GM21737 (cell line): ENCODE results near the gene KCNH2.
A peak's percentile ranks its signal among the peaks of the same experiment; 100 is the strongest.
"Not testable (repeated sequence)": the region's sequence is repeated elsewhere in the genome, so short reads cannot be mapped to it uniquely, and the experiment has no call there.

Source experiments
- ATAC-seq: cut with Tn5 transposase; IDR thresholded peaks from one replicate; pipeline ENCODE4 v1.9.1; 2021; ENCODE audit warnings: mild to moderate bottlenecking, moderate library complexity; ENCODE audit not compliant: unreplicated experiment

The KCNH2 gene, protein sequence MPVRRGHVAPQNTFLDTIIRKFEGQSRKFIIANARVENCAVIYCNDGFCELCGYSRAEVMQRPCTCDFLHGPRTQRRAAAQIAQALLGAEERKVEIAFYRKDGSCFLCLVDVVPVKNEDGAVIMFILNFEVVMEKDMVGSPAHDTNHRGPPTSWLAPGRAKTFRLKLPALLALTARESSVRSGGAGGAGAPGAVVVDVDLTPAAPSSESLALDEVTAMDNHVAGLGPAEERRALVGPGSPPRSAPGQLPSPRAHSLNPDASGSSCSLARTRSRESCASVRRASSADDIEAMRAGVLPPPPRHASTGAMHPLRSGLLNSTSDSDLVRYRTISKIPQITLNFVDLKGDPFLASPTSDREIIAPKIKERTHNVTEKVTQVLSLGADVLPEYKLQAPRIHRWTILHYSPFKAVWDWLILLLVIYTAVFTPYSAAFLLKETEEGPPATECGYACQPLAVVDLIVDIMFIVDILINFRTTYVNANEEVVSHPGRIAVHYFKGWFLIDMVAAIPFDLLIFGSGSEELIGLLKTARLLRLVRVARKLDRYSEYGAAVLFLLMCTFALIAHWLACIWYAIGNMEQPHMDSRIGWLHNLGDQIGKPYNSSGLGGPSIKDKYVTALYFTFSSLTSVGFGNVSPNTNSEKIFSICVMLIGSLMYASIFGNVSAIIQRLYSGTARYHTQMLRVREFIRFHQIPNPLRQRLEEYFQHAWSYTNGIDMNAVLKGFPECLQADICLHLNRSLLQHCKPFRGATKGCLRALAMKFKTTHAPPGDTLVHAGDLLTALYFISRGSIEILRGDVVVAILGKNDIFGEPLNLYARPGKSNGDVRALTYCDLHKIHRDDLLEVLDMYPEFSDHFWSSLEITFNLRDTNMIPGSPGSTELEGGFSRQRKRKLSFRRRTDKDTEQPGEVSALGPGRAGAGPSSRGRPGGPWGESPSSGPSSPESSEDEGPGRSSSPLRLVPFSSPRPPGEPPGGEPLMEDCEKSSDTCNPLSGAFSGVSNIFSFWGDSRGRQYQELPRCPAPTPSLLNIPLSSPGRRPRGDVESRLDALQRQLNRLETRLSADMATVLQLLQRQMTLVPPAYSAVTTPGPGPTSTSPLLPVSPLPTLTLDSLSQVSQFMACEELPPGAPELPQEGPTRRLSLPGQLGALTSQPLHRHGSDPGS

DNA sequence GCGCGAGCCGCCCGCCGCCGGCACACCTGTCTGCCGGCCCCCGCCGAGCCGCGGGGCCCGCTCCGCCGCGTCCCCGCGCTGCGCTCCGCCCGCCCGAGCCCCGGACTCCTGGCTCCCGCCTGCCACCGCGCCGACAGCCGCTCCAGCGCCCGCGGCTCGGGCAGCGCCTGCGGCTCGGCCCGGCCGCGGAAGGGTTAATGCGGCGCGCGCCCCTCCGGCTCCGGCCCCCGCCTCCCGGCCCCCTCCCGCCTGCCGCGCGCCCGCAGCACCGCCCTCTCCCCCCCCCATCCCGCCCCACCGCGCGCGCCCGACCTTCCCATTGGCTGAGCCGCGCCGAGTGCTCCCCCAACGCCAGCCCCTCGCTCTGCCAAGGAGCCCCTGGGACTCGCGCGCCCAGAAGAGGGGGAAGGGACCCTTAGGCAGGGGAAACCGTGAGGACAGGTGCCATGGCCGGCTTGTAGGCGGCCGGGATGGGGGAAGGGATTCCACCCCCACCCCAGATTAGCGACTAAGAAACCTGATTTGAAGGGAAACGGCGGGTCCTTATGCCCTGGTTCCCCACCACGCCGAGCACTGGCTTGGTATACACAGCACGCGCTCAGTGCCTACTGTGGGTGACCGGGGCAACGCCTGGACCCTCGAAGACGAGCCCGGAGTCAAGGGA lies at the start of gene KCNH2:
KCNH2 (minus strand) TSS at position 196 of the 664 bp plus-strand sequence. CDS start 408 bp downstream, outside the sequence.
- ATAC-seq: no peak

DNA sequence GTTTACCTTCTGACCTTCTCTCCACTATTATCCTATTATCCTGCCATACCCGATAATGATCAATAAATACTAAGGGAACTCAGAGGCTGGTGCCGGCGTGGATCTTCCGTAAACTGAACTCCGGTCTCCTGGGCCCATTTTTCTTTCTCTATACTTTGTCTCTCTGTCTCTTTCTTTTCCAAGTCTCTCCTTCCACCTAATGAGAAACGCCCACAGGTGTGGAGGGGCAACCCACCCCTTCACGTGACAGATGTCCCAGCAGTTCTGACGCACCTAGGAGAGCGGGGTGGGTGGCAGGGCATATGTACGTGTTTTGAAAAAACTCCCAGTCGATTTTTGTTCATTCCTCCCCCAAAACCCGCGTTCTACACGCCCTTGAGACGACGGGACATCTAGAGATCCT lies 49.6 kb upstream of the KCNH2 start:
- not testable (repeated sequence) for ATAC-seq

DNA sequence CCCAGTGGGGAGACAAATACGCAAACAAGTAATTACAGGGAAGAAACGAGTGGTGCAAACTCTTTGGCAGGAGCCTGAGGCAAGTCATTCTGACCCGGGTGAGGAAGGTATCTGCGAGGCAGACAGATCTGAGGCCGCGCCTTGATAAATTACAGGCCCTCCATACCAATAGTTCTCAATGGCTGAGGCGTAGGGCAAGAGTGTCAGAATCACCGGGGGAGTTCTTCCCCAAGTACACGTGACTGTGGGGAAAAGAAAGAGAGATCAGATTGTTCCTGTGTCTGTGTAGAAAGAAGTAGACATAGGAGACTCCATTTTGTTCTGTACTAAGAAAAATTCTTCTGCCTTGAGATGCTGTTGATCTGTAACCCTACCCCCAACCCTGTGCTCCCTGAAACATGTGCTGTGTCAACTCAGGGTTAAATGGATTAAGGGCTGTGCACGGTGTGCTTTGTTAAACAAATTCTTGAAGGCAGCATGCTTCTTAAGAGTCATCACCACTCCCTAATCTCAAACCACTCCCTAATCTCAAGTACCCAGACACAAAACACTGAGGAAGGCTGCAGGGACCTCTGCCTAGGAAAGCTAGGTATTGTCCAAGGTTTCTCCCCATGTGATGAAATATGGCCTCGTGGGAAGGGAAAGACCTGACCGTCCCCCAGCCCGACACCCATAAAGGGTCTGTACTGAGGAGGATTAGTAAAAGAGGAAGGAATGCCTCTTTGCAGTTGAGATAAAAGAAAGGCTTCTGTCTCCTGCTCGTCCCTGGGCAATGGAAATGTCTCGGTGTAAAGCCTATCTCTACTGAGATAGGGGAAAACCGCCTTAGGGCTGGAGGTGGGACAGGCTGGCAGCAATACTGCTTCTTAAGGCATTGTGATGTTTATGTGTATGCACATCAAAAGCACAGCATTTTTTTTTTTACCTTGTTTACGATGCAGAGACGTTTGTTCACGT lies 48.9 kb upstream of the KCNH2 start:
- not testable (repeated sequence) for ATAC-seq

DNA sequence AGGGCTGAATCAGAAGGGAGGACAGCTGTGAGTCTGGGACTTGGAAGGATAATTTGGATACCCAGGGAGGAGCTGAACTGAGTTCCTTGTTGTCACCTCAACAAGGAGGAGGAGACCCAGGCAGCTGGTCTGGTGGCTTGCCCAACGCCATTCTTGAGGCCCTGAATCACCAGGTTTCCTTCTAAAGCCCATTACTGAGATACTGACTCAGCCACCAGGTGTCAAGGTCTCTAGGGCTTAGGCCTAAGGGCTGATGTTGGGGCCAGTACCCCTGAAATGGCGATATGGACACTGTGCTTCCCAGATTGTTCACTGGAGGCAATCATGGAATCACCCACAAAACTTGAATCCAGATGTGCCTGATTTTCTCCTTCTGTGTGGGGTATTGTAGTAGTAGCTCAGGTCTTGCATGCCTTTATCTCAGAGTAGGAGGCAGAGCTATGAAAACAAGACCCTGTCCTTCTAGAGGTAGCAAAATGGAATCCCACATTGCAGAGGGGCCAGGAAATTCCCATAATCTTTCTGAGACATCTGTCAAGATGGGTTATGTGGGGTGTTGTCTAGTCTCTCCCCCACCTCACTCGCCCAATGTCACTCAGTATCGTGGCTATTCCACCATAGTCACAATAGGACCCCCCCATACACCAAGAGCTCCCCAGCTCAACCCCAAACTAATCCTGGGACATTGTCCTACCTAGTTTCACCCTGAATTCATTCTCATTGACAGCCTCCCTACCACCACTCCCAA lies 48.0 kb upstream of the KCNH2 start:
- ATAC-seq: no peak

DNA sequence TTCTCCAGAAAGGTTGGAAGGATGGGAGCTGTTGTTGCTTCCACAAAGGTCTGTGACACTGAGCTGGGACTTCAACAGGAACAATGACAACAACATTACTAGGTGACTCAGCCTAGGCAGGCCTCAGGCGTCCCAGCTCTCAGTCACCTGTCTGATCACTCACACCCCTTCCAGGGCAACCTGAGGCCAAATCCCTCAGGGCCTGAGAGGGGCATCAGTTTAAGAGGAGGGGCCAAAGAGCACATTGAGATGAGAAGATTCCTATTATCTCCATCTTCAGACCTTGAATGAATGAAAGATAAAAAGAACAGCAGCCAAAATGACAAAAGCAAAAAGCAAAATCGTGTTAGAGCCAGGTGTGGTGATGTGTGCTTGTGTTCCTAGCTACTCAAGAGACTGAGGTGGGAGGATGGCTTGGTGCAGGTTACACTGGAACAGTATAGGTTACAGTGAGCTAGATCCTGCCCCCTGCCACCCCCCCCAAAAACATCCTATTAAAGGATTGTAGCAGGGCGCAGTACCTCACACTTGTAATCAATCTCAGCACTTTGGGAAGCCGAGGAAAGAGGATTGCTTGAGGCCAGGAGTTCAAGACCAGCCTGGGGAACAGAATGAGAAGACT lies 46.4 kb upstream of the KCNH2 start, which contains the start of gene ATG9B:
ATG9B (minus strand) TSS at position 60 of the 622 bp plus-strand sequence. CDS start 71 bp downstream, outside the sequence.
- ATAC-seq: no peak

DNA sequence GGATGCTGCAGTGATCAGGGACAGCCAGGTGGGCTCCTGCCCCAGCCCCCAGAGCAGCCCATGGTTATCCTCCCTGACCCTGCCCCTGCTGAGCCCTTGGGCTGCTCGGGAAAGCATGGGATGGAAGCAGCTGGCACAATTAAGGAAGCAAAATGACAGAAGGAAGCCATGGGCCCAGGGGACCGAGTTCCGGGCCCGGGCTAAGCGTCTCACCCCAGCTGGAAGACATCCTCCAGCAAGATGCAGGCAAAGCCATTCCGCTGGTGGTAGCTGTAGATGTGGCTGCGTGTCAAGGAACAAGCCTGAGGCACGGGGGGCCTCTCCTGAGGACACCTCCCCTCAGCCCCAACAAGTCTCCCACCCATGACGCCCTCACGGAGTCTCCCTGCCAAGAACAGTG lies 45.1 kb upstream of the KCNH2 start:
- ATAC-seq: no peak

DNA sequence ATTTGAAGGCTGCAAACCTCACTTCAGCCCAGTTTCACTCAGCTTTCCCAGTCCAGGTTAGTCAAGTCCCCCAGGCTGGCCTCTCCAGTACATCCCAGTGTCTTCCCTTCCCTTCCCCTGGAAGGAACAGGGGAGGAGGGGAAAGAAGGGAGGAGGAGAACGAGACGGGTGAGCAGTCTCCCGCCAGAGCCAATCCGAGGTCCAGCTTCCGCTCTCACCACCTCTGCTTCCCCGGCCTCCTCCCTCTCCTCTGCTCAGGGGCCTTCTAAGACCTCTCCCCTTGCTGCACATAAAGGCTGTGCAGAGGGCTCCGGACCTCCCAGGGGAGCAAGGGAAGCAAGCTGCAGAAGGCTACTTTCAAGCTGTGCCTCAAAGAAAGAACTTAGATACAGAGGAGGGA lies 42.1 kb upstream of the KCNH2 start:
- no peak for ATAC-seq

DNA sequence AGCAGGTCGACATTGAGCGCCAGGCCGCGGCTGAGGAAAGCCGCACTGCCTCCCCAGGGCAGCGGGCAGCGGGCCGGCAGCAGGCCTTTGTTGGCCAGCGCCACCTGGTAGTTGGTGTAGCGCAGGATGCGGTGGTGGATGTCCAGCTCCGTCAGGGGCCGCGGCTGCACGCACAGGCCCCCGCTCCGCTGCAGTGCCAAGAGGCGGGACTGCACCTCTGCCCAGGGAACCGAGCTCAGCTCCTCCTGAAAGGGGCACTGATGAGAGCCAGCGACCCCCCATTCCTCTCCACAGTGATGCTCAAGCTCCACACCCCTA lies 41.0 kb upstream of the KCNH2 start:
- ATAC-seq: no peak

DNA sequence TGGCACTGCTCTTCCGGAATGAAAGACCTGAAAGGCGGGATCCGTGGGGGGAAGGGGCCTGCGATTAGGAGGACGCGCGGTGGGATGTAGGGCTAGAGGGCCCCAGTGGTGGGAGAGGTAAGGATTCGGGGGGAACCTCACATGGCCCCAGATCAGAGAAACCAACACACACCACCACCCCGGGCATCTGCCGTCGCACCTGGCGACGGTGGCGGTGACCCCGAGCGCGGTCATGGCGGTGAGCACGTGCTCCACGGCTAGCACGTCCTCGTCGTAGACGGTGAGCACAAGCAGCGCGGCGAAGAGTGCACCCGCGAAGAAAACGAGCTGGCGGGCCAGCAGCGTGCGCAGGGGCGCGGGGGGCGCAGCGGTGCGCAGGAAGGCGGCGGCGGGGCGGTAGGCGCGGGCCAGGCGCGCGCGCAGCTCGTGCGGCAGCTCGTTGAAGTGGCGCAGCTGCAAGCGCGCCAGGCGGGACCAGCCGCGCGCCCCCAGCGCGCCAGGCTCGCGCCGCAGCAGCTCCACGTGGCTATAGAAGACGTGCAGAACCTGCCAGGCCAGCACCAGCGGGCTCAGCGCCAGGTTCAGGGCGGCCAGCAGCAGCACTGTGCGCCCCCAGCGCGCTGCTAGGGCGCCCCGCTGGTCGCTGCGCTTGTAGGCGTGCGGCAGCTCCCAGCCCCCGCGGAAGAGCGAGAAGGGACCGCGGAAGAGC lies 40.5 kb upstream of the KCNH2 start:
- no peak for ATAC-seq

DNA sequence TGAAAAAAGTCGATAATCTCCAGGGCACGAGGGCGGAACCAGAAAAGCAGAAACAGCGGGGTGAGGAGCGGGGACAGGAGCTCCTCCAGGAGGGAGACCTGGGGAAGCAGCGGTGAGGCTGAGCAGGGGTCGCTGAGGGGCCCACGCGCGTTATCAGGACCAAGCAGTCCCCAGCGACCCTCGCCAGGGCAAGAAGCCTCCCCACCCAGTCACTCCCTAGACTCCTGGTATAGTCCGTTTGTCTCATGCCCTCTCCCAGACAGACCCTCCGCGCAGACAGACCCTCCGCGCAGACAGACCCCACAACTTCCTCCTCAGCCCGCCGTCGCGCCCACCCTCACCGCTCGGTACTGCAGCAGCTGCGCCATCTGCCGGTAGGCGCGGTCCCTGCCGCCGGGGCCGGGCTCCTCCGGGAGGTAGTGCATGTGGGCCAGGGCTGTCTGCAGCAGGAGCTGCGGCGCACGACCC lies 39.9 kb upstream of the KCNH2 start:
- ATAC-seq: no peak

DNA sequence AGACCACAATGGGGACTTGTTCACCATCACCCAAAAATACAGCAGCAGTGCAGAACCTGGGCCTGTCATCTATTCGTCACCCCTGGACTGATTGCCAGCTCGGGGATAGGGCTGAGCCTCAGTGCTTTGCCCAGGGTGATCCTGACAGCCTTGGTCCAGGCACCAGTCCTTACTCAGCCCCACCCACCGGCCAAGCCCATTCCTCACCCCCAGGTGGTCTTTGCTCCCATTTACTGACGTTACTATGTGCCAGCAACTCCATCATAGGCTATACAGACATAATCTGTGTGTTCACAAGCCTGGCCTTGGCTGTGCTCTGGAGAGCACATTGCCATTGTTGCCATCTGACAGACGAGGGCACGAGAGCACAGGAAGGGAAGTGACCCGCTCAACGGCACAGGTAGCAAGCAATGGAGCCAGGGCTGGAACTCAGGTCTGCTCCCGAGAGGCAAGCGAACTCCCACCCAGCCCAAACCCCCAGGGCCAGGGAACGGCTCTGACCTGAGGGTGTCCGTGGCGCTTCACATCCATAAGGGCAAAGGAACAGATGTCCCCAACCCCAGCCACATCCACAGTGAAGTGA lies 39.3 kb upstream of the KCNH2 start:
- ATAC-seq: no peak

DNA sequence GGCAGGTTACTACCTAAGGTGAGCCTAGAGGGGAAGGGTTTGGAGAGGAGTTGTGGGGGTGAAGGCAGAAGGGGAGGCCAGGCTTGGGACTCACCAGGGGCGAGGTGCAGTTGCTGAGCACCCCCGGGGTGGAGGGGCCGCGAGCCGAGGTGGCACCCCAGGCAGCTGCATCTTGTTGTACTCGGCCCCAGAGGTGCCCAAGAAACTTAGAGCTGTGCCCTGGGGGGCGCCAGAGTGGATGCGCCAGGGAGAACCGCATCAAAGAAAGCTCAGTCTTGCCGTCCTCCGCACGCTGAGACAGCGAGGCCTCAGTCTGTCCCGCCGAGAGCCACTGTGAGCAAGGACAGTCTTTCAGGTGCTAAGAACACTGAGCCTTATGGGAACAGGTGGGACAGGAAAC lies 38.8 kb upstream of the KCNH2 start:
- ATAC-seq: no peak

DNA sequence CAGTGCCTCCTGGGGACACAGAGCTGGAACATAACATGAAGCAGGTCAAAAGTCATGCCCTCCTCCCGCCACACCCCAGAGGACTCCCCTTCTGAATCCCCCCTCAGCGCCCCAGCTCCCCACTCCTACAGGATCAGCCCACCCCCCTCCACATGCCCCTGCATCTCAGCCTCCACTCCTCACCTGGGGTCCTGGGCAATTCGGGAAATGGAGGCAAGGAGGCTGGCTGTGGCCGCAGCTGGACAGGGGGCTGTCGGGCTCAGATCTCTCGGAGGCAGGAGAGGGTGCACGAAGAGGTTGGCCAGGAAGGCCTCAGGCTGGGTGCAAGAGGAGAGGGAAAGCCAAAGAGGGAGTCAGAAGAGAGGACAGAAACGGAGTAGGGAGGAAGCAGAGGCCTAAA lies 38.4 kb upstream of the KCNH2 start:
- no peak for ATAC-seq

DNA sequence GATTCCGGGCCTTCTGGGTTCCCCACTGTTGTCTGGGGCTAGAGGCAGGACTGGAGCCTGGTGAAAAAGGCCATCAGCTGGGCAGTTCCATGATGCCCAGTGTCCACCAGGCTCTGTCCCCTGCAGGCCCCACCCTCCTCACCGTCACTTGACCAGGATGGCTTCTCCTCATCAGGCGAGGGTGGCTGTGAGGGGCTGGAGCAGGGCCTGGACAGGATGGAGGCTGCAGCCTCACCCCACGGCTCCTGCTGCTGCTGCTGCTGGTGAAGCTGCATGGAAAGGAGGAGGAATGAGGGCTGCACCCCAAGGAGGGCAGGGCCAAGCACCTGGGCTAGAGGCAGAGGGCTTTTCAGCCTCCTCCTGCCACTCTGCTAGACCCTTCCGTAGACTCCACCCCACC lies 37.8 kb upstream of the KCNH2 start:
- ATAC-seq: no peak

DNA sequence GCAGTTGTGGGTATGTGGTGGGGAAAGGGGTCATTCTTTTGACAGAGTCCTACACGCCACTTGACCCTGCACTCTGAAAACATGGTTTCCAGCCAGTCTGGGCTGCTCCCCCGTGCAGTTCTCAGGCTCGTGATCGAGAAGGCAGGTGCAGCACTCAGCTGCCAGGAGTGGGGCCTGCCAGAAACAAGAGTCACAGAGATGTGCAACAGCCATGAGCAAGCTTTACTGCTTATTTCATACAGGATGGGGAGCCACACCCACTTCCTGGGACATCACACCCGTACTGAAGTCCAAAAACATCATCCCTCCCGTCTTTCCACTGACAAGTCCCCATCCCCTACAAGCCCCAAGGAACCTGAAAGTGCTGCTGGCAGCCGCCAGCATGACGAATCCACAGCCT lies 36.8 kb upstream of the KCNH2 start:
- no peak for ATAC-seq

DNA sequence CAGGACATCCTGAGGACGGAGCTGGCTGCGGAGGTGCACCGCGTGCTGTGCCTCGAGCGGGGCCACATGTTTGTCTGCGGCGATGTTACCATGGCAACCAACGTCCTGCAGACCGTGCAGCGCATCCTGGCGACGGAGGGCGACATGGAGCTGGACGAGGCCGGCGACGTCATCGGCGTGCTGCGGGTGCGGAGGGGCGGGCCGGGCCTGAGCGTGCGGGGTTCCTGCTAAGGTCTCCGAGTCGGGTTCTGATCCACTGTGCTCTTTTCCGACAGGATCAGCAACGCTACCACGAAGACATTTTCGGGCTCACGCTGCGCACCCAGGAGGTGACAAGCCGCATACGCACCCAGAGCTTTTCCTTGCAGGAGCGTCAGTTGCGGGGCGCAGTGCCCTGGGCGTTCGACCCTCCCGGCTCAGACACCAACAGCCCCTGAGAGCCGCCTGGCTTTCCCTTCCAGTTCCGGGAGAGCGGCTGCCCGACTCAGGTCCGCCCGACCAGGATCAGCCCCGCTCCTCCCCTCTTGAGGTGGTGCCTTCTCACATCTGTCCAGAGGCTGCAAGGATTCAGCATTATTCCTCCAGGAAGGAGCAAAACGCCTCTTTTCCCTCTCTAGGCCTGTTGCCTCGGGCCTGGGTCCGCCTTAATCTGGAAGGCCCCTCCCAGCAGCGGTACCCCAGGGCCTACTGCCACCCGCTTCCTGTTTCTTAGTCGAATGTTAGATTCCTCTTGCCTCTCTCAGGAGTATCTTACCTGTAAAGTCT lies 35.8 kb upstream of the KCNH2 start:
- ATAC-seq: peak; percentile 41

DNA sequence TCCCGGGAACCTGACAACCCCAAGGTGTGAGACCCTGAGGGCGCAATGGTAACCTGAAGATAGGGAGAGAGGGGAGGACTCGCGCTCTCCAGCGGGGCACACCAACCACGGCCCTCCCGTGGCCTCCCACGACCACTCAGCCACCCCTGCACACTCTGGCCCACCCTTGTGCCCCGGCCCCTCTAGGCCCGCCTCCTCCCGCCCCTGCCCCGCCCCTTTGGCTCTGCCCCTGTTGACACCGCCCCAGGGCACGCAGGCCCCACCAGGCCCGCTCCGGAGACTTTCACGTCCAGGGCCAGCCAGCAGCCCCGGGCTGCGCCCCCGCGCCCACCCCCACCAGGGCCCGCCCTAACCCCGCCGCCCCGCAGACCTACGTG lies 35.2 kb upstream of the KCNH2 start:
- ATAC-seq: no peak
